ENCODE data around the gene MAGEB17.
"Not testable (repeated sequence)": the region's sequence is repeated elsewhere in the genome, so short reads cannot be mapped to it uniquely, and the experiment has no call there.

MAGEB17 gene

GRCh38 chrX:16141422-16142245 lies 25.6 kb upstream of the MAGEB17 start:
- no peak overlapping the region for H3K27ac ChIP-seq
- no peak overlapping the region for H3K4me3 ChIP-seq
- TF ChIP-seq CTCF (IDR thresholded peaks at IDR 0.05): no peak
- DNase-seq (ENCODE audit: low spot score): no peak

- no peak for TF ChIP-seq CTCF (IDR thresholded peaks at IDR 0.05)
- Histone ChIP-seq H3K4me3 (no peak overlapping the region), H3K27ac (no peak overlapping the region)
- DNase-seq (ENCODE audit: low spot score): no peak
These were observed 25.1 kb upstream of the MAGEB17 start for GRCh38 chrX:16142246-16142558.

GRCh38 chrX:16143968-16144367 lies 23.3 kb upstream of the MAGEB17 start:
- Histone ChIP-seq H3K4me3 (no peak overlapping the region), H3K27ac (no peak overlapping the region)
- no peak for TF ChIP-seq CTCF (IDR thresholded peaks at IDR 0.05)
- DNase-seq (ENCODE audit: low spot score): no peak

GRCh38 chrX:16144420-16144819 lies 22.9 kb upstream of the MAGEB17 start:
- Histone ChIP-seq H3K27ac (no peak overlapping the region), H3K4me3 (no peak overlapping the region)
- TF ChIP-seq CTCF (IDR thresholded peaks at IDR 0.05): no peak
- no peak for DNase-seq (ENCODE audit: low spot score)

- H3K4me3 ChIP-seq; H3K27ac ChIP-seq; DNase-seq (ENCODE audit: low spot score): not testable (repeated sequence)
These were observed 22.2 kb upstream of the MAGEB17 start for GRCh38 chrX:16145093-16145492.

- no peak overlapping the region for H3K4me3 ChIP-seq
- DNase-seq (ENCODE audit: low spot score): no peak
- H3K27ac ChIP-seq: no peak overlapping the region
- no peak for TF ChIP-seq CTCF (IDR thresholded peaks at IDR 0.05)
These were observed 21.6 kb upstream of the MAGEB17 start for GRCh38 chrX:16145656-16146055.

- no peak for DNase-seq (ENCODE audit: low spot score)
- Histone ChIP-seq H3K27ac (no peak overlapping the region), H3K4me3 (no peak overlapping the region)
- TF ChIP-seq CTCF (IDR thresholded peaks at IDR 0.05): no peak
These were observed 18.4 kb upstream of the MAGEB17 start for GRCh38 chrX:16148896-16149295.
